ENCODE results near the gene PDE10A. TPM values are rescaled to one million over a fixed set of nuclear protein-coding genes. Genes with fewer than 3 reads are reported as not detected.
A peak's percentile ranks its signal among the peaks of the same experiment; 100 is the strongest.

PDE10A gene
- total and polyA plus RNA-seq, 2 of the 4 experiments (the other 2 are of a cell fraction), result 3.4 to 12.4 TPM

- Histone ChIP-seq H3K4me3 (ENCODE audit: insufficient read depth, low read depth, low read length) (no peak overlapping the region), H4K8ac (ENCODE audit: low read depth in 2 of 2, low read length in 2 of 2) (no peak overlapping the region), H3K4me2 (ENCODE audit: low read depth, low read length) (no peak overlapping the region), H3K9ac (ENCODE audit: low read depth, low read length) (no peak overlapping the region), H4K5ac (ENCODE audit: low read depth, low read length) (no peak overlapping the region), H3K36me3 (ENCODE audit: control insufficient read depth, insufficient read depth, low read length) (no peaks in the 10 kb centered on the region), H2AK9ac (replicated peaks; ENCODE audit: low read depth, low read length, poor library complexity) (no peak overlapping the region), H3K27me3 (ENCODE audit: control insufficient read depth, insufficient read depth, low read length) (no peaks in the 10 kb centered on the region), H3K9me3 (ENCODE audit: control insufficient read depth, insufficient read depth, low read length) (peaks cover 7% of the 10 kb centered on the region), H3K4me1 (ENCODE audit: control insufficient read depth, insufficient read depth, low read length) (peaks cover 4% of the 10 kb centered on the region; the same call in 1 of the 2 replicates), H2AK5ac (ENCODE audit: low read depth, low read length) (no peak overlapping the region), H2AFZ (replicated peaks; ENCODE audit: low read length, poor library complexity) (no peak overlapping the region), H2BK5ac (ENCODE audit: low read depth, low read length, poor library complexity, severe bottlenecking) (no peak overlapping the region), H3K4ac (ENCODE audit: low read depth, low read length) (no peak overlapping the region), H3K23ac (ENCODE audit: low read depth, low read length) (no peak overlapping the region), H3K56ac (ENCODE audit: extremely low read depth, insufficient read depth, low read length) (no peak overlapping the region), H3K79me1 (ENCODE audit: low read depth in 1 of 2, low read length in 2 of 2) (peaks cover 29 to 31% of the 10 kb centered on the region in 2 experiments), H2BK20ac (ENCODE audit: low read depth, low read length) (no peak overlapping the region), H3K14ac (replicated peaks; ENCODE audit: low read depth, low read length) (no peak overlapping the region), H4K20me1 (ENCODE audit: insufficient read depth, low read length) (no peaks in the 10 kb centered on the region), H2BK120ac (ENCODE audit: low read depth, low read length) (no peak overlapping the region), H3K18ac (ENCODE audit: low read depth, low read length) (no peak overlapping the region), H3K27ac (ENCODE audit: insufficient read depth, low read length) (no peak overlapping the region), H2BK15ac (ENCODE audit: low read depth, low read length) (no peak overlapping the region), H3K9me1 (ENCODE audit: insufficient read depth, low read length) (no peaks in the 10 kb centered on the region; the same call in 1 of the 2 replicates), H4K91ac (ENCODE audit: insufficient read depth, low read depth, low read length) (no peak overlapping the region)
- TF ChIP-seq POLR2A (IDR thresholded peaks at IDR 0.05; ENCODE audit: low read depth, low read length) (no peak), SMC3 (IDR thresholded peaks at IDR 0.05; ENCODE audit: low read depth, low read length) (no peak), MAFK (IDR thresholded peaks at IDR 0.05; ENCODE audit: low read depth, low read length) (peak; percentile 66), BHLHE40 (IDR thresholded peaks at IDR 0.05; ENCODE audit: low read depth, low read length) (no peak), RFX5 (IDR thresholded peaks at IDR 0.05; ENCODE audit: low read depth, low read length) (no peak)
- ATAC-seq (ENCODE audit: low read depth) (no peak), DNase-seq (no peak)
- no CpG with 5 or more reads among the region's 3 CpGs for WGBS, 2 experiments (ENCODE audit: extremely low coverage in 2 of 2, insufficient read length in 1 of 2)
- no TSS peak for BruUV-seq (replicated peaks)
- ChIA-PET POLR2A (ENCODE audit: unreplicated experiment) (no interaction called here), CTCF (no interaction called here)
- dilution Hi-C loops (cut with HindIII; ENCODE audit: low sequenced_read_pairs, unreplicated experiment), result no loop called here
- in situ Hi-C loops (cut with MboI; ENCODE audit: low sequenced_read_pairs), result no loop called here
- intact Hi-C loops (cut with micrococcal nuclease), result no loop called here
Measured at GRCh38 chr6:165586706-165587105, 76.3 kb downstream of the PDE10A start.
